H9 (cell line): ENCODE data around the gene PLEKHA1. TPM values are rescaled to one million over a fixed set of nuclear protein-coding genes. Genes with fewer than 3 reads are reported as not detected.

Experiments
- DNase-seq: peaks from one replicate; pipeline ENCODE4 v3.0.0-alpha.2; 2017
- H2AFZ ChIP-seq: one replicate; pipeline ENCODE4 v1.6.1; 2013; ENCODE audit warnings: mild to moderate bottlenecking, low read length, control low read depth, moderate library complexity
- H2AK5ac ChIP-seq: 2 replicates; pipeline ENCODE4 v1.6.1; 2013; ENCODE audit warnings: low read length, control low read depth, mixed read lengths; ENCODE audit not compliant: insufficient read length
- H2BK120ac ChIP-seq: one replicate; pipeline ENCODE4 v1.6.1; 2013; ENCODE audit warnings: low read depth, mild to moderate bottlenecking, low read length, control low read depth, inconsistent platforms; ENCODE audit not compliant: poor library complexity, severe bottlenecking
- H2BK12ac ChIP-seq: 2 replicates; pipeline ENCODE4 v1.6.1; 2013; ENCODE audit warnings: low read length, control low read depth, mixed read lengths, low read depth; ENCODE audit not compliant: insufficient read length
- H2BK15ac ChIP-seq: 2 replicates; pipeline ENCODE4 v1.6.1; 2013; ENCODE audit warnings: low read depth, low read length, control low read depth
- H2BK20ac ChIP-seq: one replicate; pipeline ENCODE4 v1.6.1; 2013; ENCODE audit warnings: low read depth, mild to moderate bottlenecking, low read length, control low read depth, inconsistent platforms; ENCODE audit not compliant: poor library complexity, severe bottlenecking
- H2BK5ac ChIP-seq: 2 replicates; pipeline ENCODE4 v1.6.1; 2013; ENCODE audit warnings: low read length, control low read depth, mixed read lengths; ENCODE audit not compliant: insufficient read length
- H3K14ac ChIP-seq: 2 replicates; pipeline ENCODE4 v1.6.1; 2013; ENCODE audit warnings: low read length, control low read depth; ENCODE audit not compliant: insufficient read depth
- H3K18ac ChIP-seq: 2 replicates; pipeline ENCODE4 v1.6.1; 2013; ENCODE audit warnings: low read depth, mild to moderate bottlenecking, mixed read lengths, low read length, control low read depth; ENCODE audit not compliant: insufficient read length
- H3K23ac ChIP-seq: 2 replicates; pipeline ENCODE4 v1.6.1; 2013; ENCODE audit warnings: low read length, control low read depth, mixed read lengths, low read depth; ENCODE audit not compliant: insufficient read length
- H3K23me2 ChIP-seq: 2 replicates; pipeline ENCODE4 v1.6.1; 2013; ENCODE audit warnings: low read depth, mild to moderate bottlenecking, mixed read lengths, low read length, control low read depth; ENCODE audit not compliant: insufficient read length, poor library complexity, severe bottlenecking
- H3K27ac ChIP-seq: 2 replicates; pipeline ENCODE4 v1.5.1; 2013; ENCODE audit warnings: low read length, control low read depth, mixed read lengths, low read depth; ENCODE audit not compliant: insufficient read length
- H3K27me3 ChIP-seq: 2 replicates; pipeline ENCODE4 v1.6.1; 2013; ENCODE audit warnings: low read length, control low read depth, inconsistent platforms; ENCODE audit not compliant: insufficient read depth
- H3K4ac ChIP-seq: 2 replicates; pipeline ENCODE4 v1.6.1; 2013; ENCODE audit warnings: low read depth, mild to moderate bottlenecking, control low read depth, inconsistent platforms, low read length, moderate library complexity
- H3K4me1 ChIP-seq: 2 replicates; pipeline ENCODE4 v1.6.1; 2013; ENCODE audit warnings: low read length, control low read depth, inconsistent platforms; ENCODE audit not compliant: insufficient read depth
- H3K4me2 ChIP-seq: 2 replicates; pipeline ENCODE4 v1.6.1; 2013; ENCODE audit warnings: low read length, control low read depth, mixed read lengths; ENCODE audit not compliant: insufficient read length, insufficient read depth
- H3K56ac ChIP-seq: 2 replicates; pipeline ENCODE4 v1.6.1; 2013; ENCODE audit warnings: low read depth, mild to moderate bottlenecking, mixed read lengths, low read length, control low read depth; ENCODE audit not compliant: insufficient read length
- H3K79me1 ChIP-seq: 2 replicates; pipeline ENCODE4 v1.6.1; 2013; ENCODE audit warnings: low read depth, mild to moderate bottlenecking, moderate library complexity, low read length, control low read depth, inconsistent platforms; ENCODE audit not compliant: insufficient read depth, poor library complexity, severe bottlenecking
- H3K79me2 ChIP-seq: 2 replicates; pipeline ENCODE4 v1.6.1; 2013; ENCODE audit warnings: low read length, control low read depth, inconsistent platforms; ENCODE audit not compliant: insufficient read depth
- H3K9ac ChIP-seq: 2 replicates; pipeline ENCODE4 v1.6.1; 2013; ENCODE audit warnings: low read length, control low read depth, mixed read lengths; ENCODE audit not compliant: insufficient read length; ENCODE audit errors: extremely low read depth
- H3K9me3 ChIP-seq: one replicate; pipeline ENCODE4 v1.6.1; 2013; ENCODE audit warnings: low read depth, low read length, inconsistent platforms; ENCODE audit not compliant: control insufficient read depth
- H3T11ph ChIP-seq: one replicate; pipeline ENCODE4 v1.6.1; 2013; ENCODE audit warnings: mild to moderate bottlenecking, low read length, control low read depth, inconsistent platforms
- H4K20me1 ChIP-seq: one replicate; pipeline ENCODE4 v1.6.1; 2013; ENCODE audit not compliant: control insufficient read depth, insufficient read length, insufficient read depth
- H4K5ac ChIP-seq: 2 replicates; pipeline ENCODE4 v1.6.1; 2013; ENCODE audit warnings: low read depth, mild to moderate bottlenecking, mixed read lengths, low read length, control low read depth; ENCODE audit not compliant: insufficient read length
- H4K8ac ChIP-seq: replicated peaks from 2 replicates; pipeline ENCODE4 v1.6.1; 2013; ENCODE audit warnings: low read length, control low read depth, mixed read lengths, low read depth; ENCODE audit not compliant: insufficient read length
- H4K91ac ChIP-seq: 2 replicates; pipeline ENCODE4 v1.6.1; 2013; ENCODE audit warnings: low read depth, mild to moderate bottlenecking, moderate library complexity, mixed read lengths, low read length, control low read depth; ENCODE audit not compliant: insufficient read length
- H3K27ac Mint-ChIP-seq, 3 experiments: 2 replicates in 2 of 3; 3 replicates in 1 of 3; pipeline ENCODE4 v1.8.0; 2020 to 2021; ENCODE audit warnings: mixed read lengths in 3 of 3, mild to moderate bottlenecking in 1 of 3, moderate library complexity in 1 of 3
- H3K27me3 Mint-ChIP-seq: 2 replicates; pipeline ENCODE4 v1.8.0; 2021; ENCODE audit warnings: low read depth, mild to moderate bottlenecking, moderate library complexity, mixed read lengths
- H3K36me3 Mint-ChIP-seq, 3 experiments: 2 replicates in 2 of 3; 3 replicates in 1 of 3; pipeline ENCODE4 v1.8.0; 2020 to 2021; ENCODE audit warnings: low read depth in 3 of 3, mixed read lengths in 3 of 3; ENCODE audit not compliant: insufficient read depth in 1 of 3
- H3K4me1 Mint-ChIP-seq, 2 experiments: 2 replicates each; pipeline ENCODE4 v1.8.0; 2020; ENCODE audit warnings: mixed read lengths in 2 of 2
- H3K4me3 Mint-ChIP-seq, 2 experiments: 2 replicates in 1 of 2; 3 replicates in 1 of 2; pipeline ENCODE4 v1.8.0; 2020 to 2021; ENCODE audit warnings: mild to moderate bottlenecking in 2 of 2, mixed read lengths in 2 of 2, moderate library complexity in 1 of 2
- H3K9me3 Mint-ChIP-seq, 2 experiments: 2 replicates in 1 of 2; 3 replicates in 1 of 2; pipeline ENCODE4 v1.8.0; 2020; ENCODE audit warnings: mild to moderate bottlenecking in 2 of 2, mixed read lengths in 2 of 2, moderate library complexity in 1 of 2
- CTCF ChIP-seq: fragments of 200-600 bp; sonication (generic); conservative IDR thresholded peaks from 3 replicates; pipeline ENCODE4 v1.8.0; 2021; ENCODE audit warnings: antibody characterized with exemption, mild to moderate bottlenecking
- WGBS: extraction: QIAGEN DNeasy Blood & Tissue Kit; methylation state at CpG from one replicate; pipeline ENCODE4 v1.1.7; 2013; ENCODE audit warnings: missing lambda C conversion rate, low lambda C conversion rate, mixed read lengths; ENCODE audit not compliant: insufficient read length; ENCODE audit errors: extremely low coverage; 5-methylcytosine and 5-hydroxymethylcytosine counted together
- total RNA-seq: library from RNA; stranded (reverse); gene quantifications from 2 replicates; pipeline ENCODE4 v1.2.1, GENCODE V29; 2021

The PLEKHA1 gene
- total RNA-seq, 1 experiment from 2014 or later, result 32.7 TPM

- no peak overlapping the region for H3K56ac ChIP-seq
- H2AFZ ChIP-seq, result no peak overlapping the region
- no peak overlapping the region for H2BK5ac ChIP-seq
- no peak overlapping the region for H2BK120ac ChIP-seq
- no peak overlapping the region for H3K23ac ChIP-seq
- Mint-ChIP-seq H3K9me3 (peaks cover 41 to 44% of the 10 kb centered on the region in 2 experiments), H3K27me3 (peaks cover 26% of the 10 kb centered on the region), H3K36me3 (peaks cover 16 to 37% (median 29%) of the 10 kb centered on the region in 3 experiments), H3K4me3 (no peak overlapping the region), H3K27ac (no peak overlapping the region), H3K4me1 (peaks cover 37 to 45% of the 10 kb centered on the region in 2 experiments)
- no peak overlapping the region for H3K27ac ChIP-seq
- H3K23me2 ChIP-seq, result no peaks in the 10 kb centered on the region
- H4K20me1 ChIP-seq, result no peaks in the 10 kb centered on the region
- DNase-seq, result no peak
- no peaks in the 10 kb centered on the region for H3K27me3 ChIP-seq
- no peak overlapping the region for H4K91ac ChIP-seq
- H3K9me3 ChIP-seq, result peaks cover 11% of the 10 kb centered on the region
- no CpG with 5 or more reads among the region's 8 CpGs for WGBS
- H3K18ac ChIP-seq, result no peak overlapping the region
- H3K4ac ChIP-seq, result no peak overlapping the region
- H3K4me2 ChIP-seq, result no peak overlapping the region
- H2BK12ac ChIP-seq, result no peak overlapping the region
- H2BK20ac ChIP-seq, result no peak overlapping the region
- no peak overlapping the region for H4K5ac ChIP-seq
- H3K79me2 ChIP-seq, result no peaks in the 10 kb centered on the region
- no peak overlapping the region for H2BK15ac ChIP-seq
- H3K9ac ChIP-seq, result no peak overlapping the region
- TF ChIP-seq CTCF, result no peak
- no peak overlapping the region for H4K8ac ChIP-seq
- no peak overlapping the region for H3T11ph ChIP-seq
- H3K79me1 ChIP-seq, result no peaks in the 10 kb centered on the region
- H2AK5ac ChIP-seq, result no peak overlapping the region
- peaks cover 4% of the 10 kb centered on the region; the same call in 1 of the 2 replicates for H3K4me1 ChIP-seq
- no peak overlapping the region for H3K14ac ChIP-seq
Measured at GRCh38 chr10:122347170-122347841, 27.2 kb upstream of the PLEKHA1 start.
